ENCODE results near the gene CYTH3. TPM values are rescaled to one million over a fixed set of nuclear protein-coding genes. Genes with fewer than 3 reads are reported as not detected.

The CYTH3 gene
- total and polyA plus RNA-seq, 2 of the 13 experiments (the other 11 are each of a cell fraction or from before 2014, with no cell fraction given): 3.1 to 3.8 TPM

DNA sequence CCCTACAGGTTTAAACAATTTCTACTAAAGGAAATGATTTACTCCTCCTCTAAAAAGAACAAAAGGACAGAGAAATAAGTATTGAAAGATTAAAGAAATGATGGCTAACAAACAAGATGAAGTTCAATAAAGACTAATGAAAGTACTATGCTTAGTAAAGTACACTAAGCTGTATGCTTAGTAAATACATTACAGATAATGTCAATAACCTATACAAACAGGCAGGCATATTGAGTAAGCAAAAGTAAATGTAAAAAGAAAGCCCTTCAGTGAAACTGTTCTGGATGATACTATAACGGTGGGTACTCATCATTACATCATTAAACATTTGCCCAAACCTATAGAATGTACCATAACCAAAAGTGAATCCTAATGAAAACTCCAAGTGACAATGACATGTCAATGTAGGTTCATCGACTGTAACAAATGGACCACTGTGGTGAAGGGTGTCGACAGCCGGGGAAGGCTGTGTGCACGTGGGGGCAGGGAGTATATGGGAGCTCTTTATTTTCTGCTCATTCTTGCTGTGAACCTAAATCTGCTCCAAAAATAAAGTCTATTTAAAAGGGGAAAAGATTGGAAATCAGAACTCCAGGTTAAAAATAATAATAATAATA, 34.0 kb downstream of the CYTH3 start (continued):
- TF ChIP-seq, protein P1, sequence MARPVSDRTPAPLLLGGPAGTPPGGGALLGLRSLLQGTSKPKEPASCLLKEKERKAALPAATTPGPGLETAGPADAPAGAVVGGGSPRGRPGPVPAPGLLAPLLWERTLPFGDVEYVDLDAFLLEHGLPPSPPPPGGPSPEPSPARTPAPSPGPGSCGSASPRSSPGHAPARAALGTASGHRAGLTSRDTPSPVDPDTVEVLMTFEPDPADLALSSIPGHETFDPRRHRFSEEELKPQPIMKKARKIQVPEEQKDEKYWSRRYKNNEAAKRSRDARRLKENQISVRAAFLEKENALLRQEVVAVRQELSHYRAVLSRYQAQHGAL (CRISPR knock-in tag; IDR thresholded peaks at IDR 0.05; ENCODE audit: not compliant biosample characterization): no peak
- TF ChIP-seq KDM1A (CRISPR knock-in tag; IDR thresholded peaks at IDR 0.05) (no peak), SRSF4 (IDR thresholded peaks at IDR 0.05; ENCODE audit: low read depth, low read length, poor library complexity, severe bottlenecking) (no peak), ZNF33A (CRISPR knock-in tag; IDR thresholded peaks at IDR 0.05; ENCODE audit: borderline replicate concordance) (no peak), KLF16 (CRISPR knock-in tag; IDR thresholded peaks at IDR 0.05) (peak in 1 of 2 experiments; percentile 96; a peak in 2 of 4 replicates), THYN1 (CRISPR knock-in tag; IDR thresholded peaks at IDR 0.05; ENCODE audit: borderline replicate concordance, low read depth) (no peak), ZIK1 (CRISPR knock-in tag; IDR thresholded peaks at IDR 0.05; ENCODE audit: borderline replicate concordance, low read depth) (no peak), JUND (CRISPR knock-in tag; IDR thresholded peaks at IDR 0.05) (no peak), ZNF652 (CRISPR knock-in tag; IDR thresholded peaks at IDR 0.05; ENCODE audit: borderline replicate concordance, low read depth) (no peak), RXRA (CRISPR knock-in tag; IDR thresholded peaks at IDR 0.05) (no peak), ZSCAN21 (CRISPR knock-in tag; IDR thresholded peaks at IDR 0.05; ENCODE audit: borderline replicate concordance) (no peak), ZNF564 (CRISPR knock-in tag; IDR thresholded peaks at IDR 0.05) (no peak), ZNF782 (CRISPR knock-in tag; IDR thresholded peaks at IDR 0.05; ENCODE audit: borderline replicate concordance) (no peak), ELF4 (CRISPR knock-in tag; IDR thresholded peaks at IDR 0.05; ENCODE audit: borderline replicate concordance) (no peak), ZNF329 (CRISPR knock-in tag; IDR thresholded peaks at IDR 0.05; ENCODE audit: low read depth) (no peak), ZNF747 (CRISPR knock-in tag; IDR thresholded peaks at IDR 0.05; ENCODE audit: borderline replicate concordance) (no peak), NFKB2 (CRISPR knock-in tag; IDR thresholded peaks at IDR 0.05; ENCODE audit: borderline replicate concordance) (no peak), NFE2L2 (IDR thresholded peaks at IDR 0.05; ENCODE audit: low read length) (no peak), FOXA3 (CRISPR knock-in tag; IDR thresholded peaks at IDR 0.05) (peak; percentile 100)
- TF ChIP-seq, protein P2, sequence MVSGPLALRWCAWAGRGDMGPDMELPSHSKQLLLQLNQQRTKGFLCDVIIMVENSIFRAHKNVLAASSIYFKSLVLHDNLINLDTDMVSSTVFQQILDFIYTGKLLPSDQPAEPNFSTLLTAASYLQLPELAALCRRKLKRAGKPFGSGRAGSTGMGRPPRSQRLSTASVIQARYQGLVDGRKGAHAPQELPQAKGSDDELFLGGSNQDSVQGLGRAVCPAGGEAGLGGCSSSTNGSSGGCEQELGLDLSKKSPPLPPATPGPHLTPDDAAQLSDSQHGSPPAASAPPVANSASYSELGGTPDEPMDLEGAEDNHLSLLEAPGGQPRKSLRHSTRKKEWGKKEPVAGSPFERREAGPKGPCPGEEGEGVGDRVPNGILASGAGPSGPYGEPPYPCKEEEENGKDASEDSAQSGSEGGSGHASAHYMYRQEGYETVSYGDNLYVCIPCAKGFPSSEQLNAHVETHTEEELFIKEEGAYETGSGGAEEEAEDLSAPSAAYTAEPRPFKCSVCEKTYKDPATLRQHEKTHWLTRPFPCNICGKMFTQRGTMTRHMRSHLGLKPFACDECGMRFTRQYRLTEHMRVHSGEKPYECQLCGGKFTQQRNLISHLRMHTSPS (CRISPR knock-in tag; IDR thresholded peaks at IDR 0.05; ENCODE audit: low read depth): no peak
- TF ChIP-seq, protein P3, sequence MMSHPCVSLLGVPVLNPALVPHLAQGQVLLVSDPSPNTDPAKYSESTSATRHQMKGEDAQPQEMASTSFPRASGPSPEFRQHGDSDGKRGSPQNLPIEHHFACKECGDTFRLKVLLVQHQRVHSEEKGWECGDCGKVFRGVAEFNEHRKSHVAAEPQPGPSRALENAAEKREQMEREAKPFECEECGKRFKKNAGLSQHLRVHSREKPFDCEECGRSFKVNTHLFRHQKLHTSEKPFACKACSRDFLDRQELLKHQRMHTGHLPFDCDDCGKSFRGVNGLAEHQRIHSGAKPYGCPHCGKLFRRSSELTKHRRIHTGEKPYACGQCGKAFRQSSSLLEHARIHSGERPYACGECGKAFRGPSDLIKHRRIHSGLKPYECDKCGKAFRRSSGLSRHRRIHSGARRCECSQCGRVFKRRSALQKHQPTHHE (CRISPR knock-in tag; IDR thresholded peaks at IDR 0.05; ENCODE audit: borderline replicate concordance): no peak
- TF ChIP-seq, protein P4, sequence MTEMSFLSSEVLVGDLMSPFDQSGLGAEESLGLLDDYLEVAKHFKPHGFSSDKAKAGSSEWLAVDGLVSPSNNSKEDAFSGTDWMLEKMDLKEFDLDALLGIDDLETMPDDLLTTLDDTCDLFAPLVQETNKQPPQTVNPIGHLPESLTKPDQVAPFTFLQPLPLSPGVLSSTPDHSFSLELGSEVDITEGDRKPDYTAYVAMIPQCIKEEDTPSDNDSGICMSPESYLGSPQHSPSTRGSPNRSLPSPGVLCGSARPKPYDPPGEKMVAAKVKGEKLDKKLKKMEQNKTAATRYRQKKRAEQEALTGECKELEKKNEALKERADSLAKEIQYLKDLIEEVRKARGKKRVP (CRISPR knock-in tag; IDR thresholded peaks at IDR 0.05): peak in 1 of 2 experiments; percentile 77; a peak in 2 of 4 replicates
